IPS-18a (cell line): Measurements from ENCODE around the gene ANKIB1.

Experiments
- H3K27ac ChIP-seq: one replicate; pipeline ENCODE4 v1.5.1; 2013; ENCODE audit warnings: low read length
- H3K27me3 ChIP-seq: one replicate; pipeline ENCODE4 v1.6.1; 2013; ENCODE audit warnings: mild to moderate bottlenecking, low read length; ENCODE audit not compliant: control insufficient read depth, insufficient read depth
- H3K36me3 ChIP-seq: one replicate; pipeline ENCODE4 v1.6.1; 2013; ENCODE audit warnings: low read depth, low read length; ENCODE audit not compliant: control insufficient read depth
- H3K4me1 ChIP-seq: one replicate; pipeline ENCODE4 v1.6.1; 2013; ENCODE audit warnings: low read depth, low read length; ENCODE audit not compliant: control insufficient read depth
- H3K4me3 ChIP-seq: one replicate; pipeline ENCODE4 v1.5.1; 2013; ENCODE audit warnings: low read length
- H3K9ac ChIP-seq: one replicate; pipeline ENCODE4 v1.6.1; 2013; ENCODE audit warnings: mild to moderate bottlenecking, low read length, moderate library complexity
- H3K9me3 ChIP-seq: one replicate; pipeline ENCODE4 v1.6.1; 2013; ENCODE audit warnings: low read depth, low read length; ENCODE audit not compliant: control insufficient read depth

The ANKIB1 gene

GRCh38 chr7:92268921-92269320 lies 23.1 kb downstream of the ANKIB1 start:
- Histone ChIP-seq H3K4me3 (no peak overlapping the region), H3K4me1 (no peaks in the 10 kb centered on the region), H3K27me3 (no peaks in the 10 kb centered on the region), H3K9me3 (no peaks in the 10 kb centered on the region), H3K9ac (no peak overlapping the region), H3K27ac (no peak overlapping the region), H3K36me3 (no peaks in the 10 kb centered on the region)

- peaks cover 14% of the 10 kb centered on the region for H3K4me1 ChIP-seq
- H3K4me3 ChIP-seq, result no peak overlapping the region
- no peak overlapping the region for H3K9ac ChIP-seq
- no peaks in the 10 kb centered on the region for H3K9me3 ChIP-seq
- no peaks in the 10 kb centered on the region for H3K36me3 ChIP-seq
- H3K27me3 ChIP-seq, result no peaks in the 10 kb centered on the region
- no peak overlapping the region for H3K27ac ChIP-seq
Observed at GRCh38 chr7:92275327-92275726, 29.6 kb downstream of the ANKIB1 start.

GRCh38 chr7:92276460-92276864 lies 30.7 kb downstream of the ANKIB1 start:
- peaks cover 3% of the 10 kb centered on the region for H3K9me3 ChIP-seq
- H3K9ac ChIP-seq, result no peak overlapping the region
- peaks cover 14% of the 10 kb centered on the region for H3K4me1 ChIP-seq
- H3K27me3 ChIP-seq, result no peaks in the 10 kb centered on the region
- H3K36me3 ChIP-seq, result no peaks in the 10 kb centered on the region
- no peak overlapping the region for H3K27ac ChIP-seq
- H3K4me3 ChIP-seq, result no peak overlapping the region

- Histone ChIP-seq H3K36me3 (no peaks in the 10 kb centered on the region), H3K27ac (no peak overlapping the region), H3K27me3 (no peaks in the 10 kb centered on the region), H3K4me1 (peaks cover 14% of the 10 kb centered on the region), H3K4me3 (no peak overlapping the region), H3K9ac (no peak overlapping the region), H3K9me3 (peaks cover 3% of the 10 kb centered on the region)
Observed at GRCh38 chr7:92279396-92280031, 33.7 kb downstream of the ANKIB1 start.

- H3K4me1 ChIP-seq, result peaks cover 14% of the 10 kb centered on the region
- no peak overlapping the region for H3K9ac ChIP-seq
- H3K36me3 ChIP-seq, result no peaks in the 10 kb centered on the region
- peaks cover 3% of the 10 kb centered on the region for H3K9me3 ChIP-seq
- H3K27me3 ChIP-seq, result no peaks in the 10 kb centered on the region
- no peak overlapping the region for H3K4me3 ChIP-seq
- no peak overlapping the region for H3K27ac ChIP-seq
Observed at GRCh38 chr7:92281031-92281430, 35.3 kb downstream of the ANKIB1 start.

DNA sequence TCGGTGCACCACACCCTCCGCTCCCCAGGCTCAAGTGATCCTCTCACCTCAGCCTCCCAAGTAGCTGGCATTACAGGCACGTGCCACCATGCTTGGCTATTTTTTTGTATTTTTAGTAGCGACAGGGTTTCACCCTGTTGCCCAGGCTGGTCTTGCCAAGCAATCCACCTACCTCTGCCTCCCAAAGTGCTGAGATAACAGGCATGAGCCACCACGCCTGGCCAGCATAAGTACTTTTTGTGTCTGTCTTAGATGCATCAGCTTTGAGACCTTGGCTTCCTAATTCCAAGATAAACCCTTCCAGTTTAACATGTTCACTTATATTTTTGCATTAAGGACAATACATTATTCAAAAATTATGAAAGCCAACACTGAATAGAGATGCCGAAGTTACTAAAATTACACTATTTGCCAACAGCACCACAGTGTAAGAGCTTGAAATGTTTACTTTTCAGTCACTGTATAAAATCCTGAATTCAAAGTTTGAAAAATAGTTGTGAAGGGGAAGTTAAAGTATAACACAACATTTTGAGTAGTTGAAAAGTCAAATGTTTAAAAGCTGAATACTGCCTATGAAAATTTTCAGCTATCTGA lies 36.5 kb downstream of the ANKIB1 start:
- Histone ChIP-seq H3K27me3 (no peaks in the 10 kb centered on the region), H3K4me3 (no peak overlapping the region), H3K4me1 (peaks cover 14% of the 10 kb centered on the region), H3K9ac (no peak overlapping the region), H3K36me3 (no peaks in the 10 kb centered on the region), H3K9me3 (peaks cover 3% of the 10 kb centered on the region), H3K27ac (no peak overlapping the region)

- Histone ChIP-seq H3K9me3 (peaks cover 3% of the 10 kb centered on the region), H3K27me3 (no peaks in the 10 kb centered on the region), H3K9ac (no peak overlapping the region), H3K36me3 (no peaks in the 10 kb centered on the region), H3K27ac (no peak overlapping the region), H3K4me3 (no peak overlapping the region), H3K4me1 (peaks cover 14% of the 10 kb centered on the region)
Observed at GRCh38 chr7:92282930-92283329, 37.2 kb downstream of the ANKIB1 start.

DNA sequence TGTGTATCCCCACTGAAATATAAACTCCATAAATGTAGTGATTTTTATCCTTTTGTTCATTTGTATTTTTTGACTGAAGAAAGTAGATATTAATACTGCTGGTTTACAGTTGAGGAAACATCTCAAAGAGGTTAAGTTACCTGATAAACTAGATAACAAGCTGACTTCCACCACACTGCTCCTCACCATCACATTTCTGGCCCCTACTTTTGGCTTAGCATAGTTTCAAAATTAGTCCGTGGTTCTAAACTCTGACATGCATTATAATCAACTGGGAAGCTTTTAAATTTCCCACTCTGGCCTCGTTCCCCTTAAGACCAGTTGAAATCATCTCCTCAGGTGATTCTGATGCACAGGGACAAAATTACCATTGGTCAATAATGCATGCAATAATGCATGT lies 43.5 kb downstream of the ANKIB1 start:
- Histone ChIP-seq H3K9me3 (no peaks in the 10 kb centered on the region), H3K36me3 (no peaks in the 10 kb centered on the region), H3K27me3 (no peaks in the 10 kb centered on the region), H3K27ac (no peak overlapping the region), H3K9ac (no peak overlapping the region), H3K4me3 (no peak overlapping the region), H3K4me1 (peaks cover 9% of the 10 kb centered on the region)

DNA sequence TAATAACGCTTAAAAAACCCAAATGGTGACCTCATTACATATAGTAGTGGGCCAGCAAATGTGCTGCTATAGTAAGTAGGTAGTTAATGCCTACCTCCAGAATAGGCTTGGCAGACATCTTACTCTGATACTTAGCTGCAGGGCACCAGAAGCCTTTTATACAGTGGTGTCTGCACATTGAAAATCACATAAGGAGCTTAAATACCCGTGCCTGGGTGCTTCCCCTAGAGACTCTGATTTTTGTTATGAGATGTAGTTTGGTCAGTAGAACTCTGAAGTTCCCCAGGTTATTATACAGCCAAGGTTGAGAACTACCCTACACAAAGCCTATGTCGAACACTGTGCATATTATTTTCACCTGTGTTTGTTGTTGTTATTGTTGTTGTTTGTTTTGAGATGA lies 47.2 kb downstream of the ANKIB1 start:
- Histone ChIP-seq H3K4me1 (peaks cover 16% of the 10 kb centered on the region), H3K27me3 (no peaks in the 10 kb centered on the region), H3K27ac (no peak overlapping the region)

GRCh38 chr7:92293896-92294590 lies 48.3 kb downstream of the ANKIB1 start:
- H3K9ac ChIP-seq, result no peak overlapping the region
- peaks cover 16% of the 10 kb centered on the region for H3K4me1 ChIP-seq
- H3K36me3 ChIP-seq, result peaks cover 10% of the 10 kb centered on the region
- no peaks in the 10 kb centered on the region for H3K27me3 ChIP-seq
- H3K27ac ChIP-seq, result no peak overlapping the region
- H3K4me3 ChIP-seq, result no peak overlapping the region
- H3K9me3 ChIP-seq, result no peaks in the 10 kb centered on the region

More for the DNA sequence above, 47.2 kb downstream of the ANKIB1 start:
- Histone ChIP-seq H3K9me3 (no peaks in the 10 kb centered on the region), H3K36me3 (peaks cover 10% of the 10 kb centered on the region), H3K9ac (no peak overlapping the region), H3K4me3 (no peak overlapping the region)

DNA sequence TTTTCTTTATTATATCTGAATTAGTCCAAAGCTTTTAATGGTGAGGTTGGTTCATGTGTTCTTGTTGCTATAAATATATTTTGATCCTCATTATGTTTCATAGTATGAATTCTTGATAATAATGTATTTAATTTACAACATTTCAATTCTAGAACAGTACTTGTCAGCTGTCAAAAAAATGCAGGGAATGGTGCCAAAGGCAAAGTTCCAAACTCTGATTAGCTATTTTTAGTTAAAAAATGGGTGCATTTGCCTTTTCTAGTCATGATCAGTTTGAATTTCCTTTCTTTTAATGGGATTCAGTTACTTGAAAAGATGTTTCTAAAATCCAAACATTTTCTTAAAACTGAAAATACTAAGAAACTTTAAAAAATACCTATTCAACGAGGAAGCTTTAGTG lies 49.6 kb downstream of the ANKIB1 start:
- no peaks in the 10 kb centered on the region for H3K9me3 ChIP-seq
- peaks cover 16% of the 10 kb centered on the region for H3K4me1 ChIP-seq
- no peaks in the 10 kb centered on the region for H3K27me3 ChIP-seq
- no peak overlapping the region for H3K9ac ChIP-seq
- peaks cover 10% of the 10 kb centered on the region for H3K36me3 ChIP-seq
- H3K27ac ChIP-seq, result no peak overlapping the region
- H3K4me3 ChIP-seq, result no peak overlapping the region

- H3K9ac ChIP-seq, result no peak overlapping the region
- H3K4me1 ChIP-seq, result peaks cover 16% of the 10 kb centered on the region
- H3K36me3 ChIP-seq, result peaks cover 10% of the 10 kb centered on the region
- H3K9me3 ChIP-seq, result no peaks in the 10 kb centered on the region
- no peak overlapping the region for H3K4me3 ChIP-seq
- no peak overlapping the region for H3K27ac ChIP-seq
- no peaks in the 10 kb centered on the region for H3K27me3 ChIP-seq
Observed at GRCh38 chr7:92296235-92296634, 50.5 kb downstream of the ANKIB1 start.
